Heart left ventricle (tissue), 13 donors: Measurements from ENCODE around the gene TPRX1.

Source experiments
- CTCF ChIP-seq, 12 donors: fragments of 200-600 bp; sonication (generic) in 4 of 12; IDR thresholded peaks; one replicate each; pipeline versions ENCODE4 v1.5.0 to v1.8.0; 2018 to 2022; ENCODE audit warnings: antibody characterized with exemption in 12 of 12, mild to moderate bottlenecking in 5 of 12
- POLR2A ChIP-seq, 2 donors: fragments of 450-650 bp; IDR thresholded peaks; one replicate each; pipeline ENCODE4 v1.6.1; 2017; ENCODE audit warnings: antibody characterized with exemption in 2 of 2, mild to moderate bottlenecking in 2 of 2, moderate library complexity in 2 of 2
- donor health status: ischemic (EF 13 %, LVEDD 7.1; RV severe dilation, severe dysfunction).
- donor health status: DM: no; HTN: yes; CAD: no.
- donor health status: DM: no; HTN: no; CAD: no.
- donor health status: ischemic (EF 25% LVEDD 6.9; RV normal size, moderate dysfunction).
- donor health status: ischemic (EF 25% LVEDD 5.7; RV mildly dilated, moderate dysfunction).
- donor health status: ischemic (EF 35%, LVEDD 5.7; RV mildly dilated, moderate dysfunction).
- donor health status: nonischemic (EF 11% LVEDD 7.7; RV severe dilation, severe dysfunction).
- donor health status: DM: yes; HTN: yes; CAD: no.
- donor health status: PGD.
- donor health status: ischemic (EF 29% LVEDD 5.4; RV normal size, mild dysfunction).
- donor health status: nonischemic (EF 23%, LVEDD 6.1; RV moderate dilation, normal function).

GRCh38 chr19:47805313-47805712, 962 bp upstream of the TPRX1 start:
- TF ChIP-seq CTCF (IDR thresholded peaks at IDR 0.05): no peak
- no peak for TF ChIP-seq POLR2A (IDR thresholded peaks at IDR 0.05)
